ENCODE data around the gene WASL. TPM values are rescaled to one million over a fixed set of nuclear protein-coding genes. Genes with fewer than 3 reads are reported as not detected.

The WASL gene
- total RNA-seq, 2 donors from 2014 or later = 35.1 to 36.7 TPM

DNA sequence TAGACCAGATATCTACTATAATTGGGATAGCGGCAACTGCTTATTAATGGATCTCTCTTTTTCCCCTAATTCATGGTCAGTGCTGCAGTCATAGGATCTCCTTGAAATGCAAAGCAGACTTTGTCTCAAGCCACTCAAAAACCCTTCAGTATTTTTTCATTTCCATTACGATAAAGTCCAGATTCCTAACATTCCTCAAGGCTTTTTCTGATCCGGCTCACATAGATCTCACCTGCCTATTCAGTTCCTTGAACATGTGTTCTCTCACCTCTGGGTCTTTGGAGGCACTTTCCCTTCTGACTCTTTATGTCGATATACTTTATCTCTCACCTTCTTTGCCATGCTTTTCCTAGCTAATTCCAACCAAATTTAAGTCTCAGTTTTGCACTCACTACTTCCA lies 25.7 kb upstream of the WASL start:
- TF ChIP-seq, protein P1, sequence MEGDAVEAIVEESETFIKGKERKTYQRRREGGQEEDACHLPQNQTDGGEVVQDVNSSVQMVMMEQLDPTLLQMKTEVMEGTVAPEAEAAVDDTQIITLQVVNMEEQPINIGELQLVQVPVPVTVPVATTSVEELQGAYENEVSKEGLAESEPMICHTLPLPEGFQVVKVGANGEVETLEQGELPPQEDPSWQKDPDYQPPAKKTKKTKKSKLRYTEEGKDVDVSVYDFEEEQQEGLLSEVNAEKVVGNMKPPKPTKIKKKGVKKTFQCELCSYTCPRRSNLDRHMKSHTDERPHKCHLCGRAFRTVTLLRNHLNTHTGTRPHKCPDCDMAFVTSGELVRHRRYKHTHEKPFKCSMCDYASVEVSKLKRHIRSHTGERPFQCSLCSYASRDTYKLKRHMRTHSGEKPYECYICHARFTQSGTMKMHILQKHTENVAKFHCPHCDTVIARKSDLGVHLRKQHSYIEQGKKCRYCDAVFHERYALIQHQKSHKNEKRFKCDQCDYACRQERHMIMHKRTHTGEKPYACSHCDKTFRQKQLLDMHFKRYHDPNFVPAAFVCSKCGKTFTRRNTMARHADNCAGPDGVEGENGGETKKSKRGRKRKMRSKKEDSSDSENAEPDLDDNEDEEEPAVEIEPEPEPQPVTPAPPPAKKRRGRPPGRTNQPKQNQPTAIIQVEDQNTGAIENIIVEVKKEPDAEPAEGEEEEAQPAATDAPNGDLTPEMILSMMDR (conservative IDR thresholded peaks at IDR 0.05) = no peak
- Histone ChIP-seq H3K9me3 (ENCODE audit: control insufficient read depth, low read length) (no peaks in the 10 kb centered on the region), H3K27ac (ENCODE audit: low read depth, low read length) (no peak overlapping the region), H3K36me3 (ENCODE audit: control insufficient read depth, insufficient read depth, low read length) (no peaks in the 10 kb centered on the region), H3K4me1 (ENCODE audit: control insufficient read depth, insufficient read depth, low read length) (peaks cover 9% of the 10 kb centered on the region), H3K9ac (ENCODE audit: extremely low read depth, low read length, poor library complexity, severe bottlenecking) (no peak overlapping the region), H3K27me3 (ENCODE audit: control insufficient read depth, insufficient read depth, low read length, poor library complexity, severe bottlenecking) (no peaks in the 10 kb centered on the region), H3K4me3 (ENCODE audit: low read length) (no peak overlapping the region)
- no peak for DNase-seq
- H3K9me3 Mint-ChIP-seq = no peaks in the 10 kb centered on the region
- no peaks in the 10 kb centered on the region for H3K36me3 Mint-ChIP-seq (ENCODE audit: low read depth)
- no peak overlapping the region for H3K4me3 Mint-ChIP-seq
- WGBS, 2 experiments (ENCODE audit: insufficient coverage in 1 of 2, insufficient read length in 1 of 2) = 93 to 96% methylated on average over 4 of the region's 4 CpGs
- peaks cover 25% of the 10 kb centered on the region for H3K4me1 Mint-ChIP-seq
- no peak overlapping the region for H3K27ac Mint-ChIP-seq
- no peaks in the 10 kb centered on the region for H3K27me3 Mint-ChIP-seq (ENCODE audit: insufficient read depth)

DNA sequence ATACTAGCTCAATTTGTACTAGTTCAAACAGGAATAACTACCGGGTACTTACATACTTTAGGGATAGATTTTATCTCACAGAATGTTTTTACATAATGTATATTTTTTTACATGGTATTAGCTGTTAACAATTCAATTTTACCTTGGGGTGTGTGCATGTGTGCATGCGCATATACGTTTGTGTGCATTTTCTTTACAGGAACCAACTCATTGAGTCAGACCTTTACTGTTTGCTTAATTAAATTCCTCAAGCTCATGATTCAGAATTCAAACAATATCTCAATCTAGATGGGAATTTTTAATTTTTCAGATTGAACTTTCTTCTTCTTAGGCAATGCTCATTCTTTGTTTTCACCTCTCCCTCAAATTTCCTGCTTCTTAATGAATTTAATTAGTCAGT lies 24.7 kb upstream of the WASL start:
- Mint-ChIP-seq H3K27ac (no peak overlapping the region), H3K27me3 (ENCODE audit: insufficient read depth) (no peaks in the 10 kb centered on the region)
- H3K4me3 ChIP-seq (ENCODE audit: low read length) = no peak overlapping the region

DNA sequence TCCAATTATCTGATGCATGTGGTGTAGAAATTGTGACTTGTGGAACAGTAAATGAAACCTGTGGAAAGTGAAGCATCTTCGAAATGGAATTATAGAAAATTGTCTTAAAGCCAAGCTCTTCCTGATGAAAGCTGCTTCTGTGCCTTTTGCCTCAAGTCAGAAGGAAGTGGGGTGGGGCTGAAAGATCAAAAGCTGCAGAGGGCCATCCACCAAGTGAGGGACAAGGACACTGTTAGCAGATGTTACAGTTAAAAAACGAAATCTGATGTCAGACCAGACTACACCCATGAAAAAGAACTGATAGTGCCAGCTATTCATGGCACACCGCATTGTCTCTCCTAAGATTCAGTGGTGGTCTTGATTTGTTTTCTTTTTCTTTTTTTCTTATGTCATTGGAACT lies 23.8 kb upstream of the WASL start:
- Histone ChIP-seq H3K9me3 (ENCODE audit: control insufficient read depth, low read length) (no peaks in the 10 kb centered on the region), H3K4me3 (ENCODE audit: low read length) (no peak overlapping the region), H3K27me3 (ENCODE audit: control insufficient read depth, insufficient read depth, low read length, poor library complexity, severe bottlenecking) (no peaks in the 10 kb centered on the region), H3K4me1 (ENCODE audit: control insufficient read depth, insufficient read depth, low read length) (peaks cover 3% of the 10 kb centered on the region), H3K27ac (ENCODE audit: low read depth, low read length) (no peak overlapping the region), H3K36me3 (ENCODE audit: control insufficient read depth, insufficient read depth, low read length) (no peaks in the 10 kb centered on the region), H3K9ac (ENCODE audit: extremely low read depth, low read length, poor library complexity, severe bottlenecking) (no peak overlapping the region)
- Mint-ChIP-seq H3K27me3 (ENCODE audit: insufficient read depth) (no peaks in the 10 kb centered on the region), H3K36me3 (ENCODE audit: low read depth) (no peaks in the 10 kb centered on the region), H3K4me1 (peaks cover 25% of the 10 kb centered on the region), H3K9me3 (no peaks in the 10 kb centered on the region), H3K4me3 (no peak overlapping the region), H3K27ac (no peak overlapping the region)
- 81 to 83% methylated on average over 2 to 3 of the region's 3 CpGs for WGBS, 2 experiments (ENCODE audit: insufficient coverage in 1 of 2, insufficient read length in 1 of 2)
- DNase-seq = no peak
- TF ChIP-seq, protein P1 (conservative IDR thresholded peaks at IDR 0.05) = no peak

More for the DNA sequence above, 24.7 kb upstream of the WASL start:
- Histone ChIP-seq H3K9me3 (ENCODE audit: control insufficient read depth, low read length) (no peaks in the 10 kb centered on the region), H3K9ac (ENCODE audit: extremely low read depth, low read length, poor library complexity, severe bottlenecking) (no peak overlapping the region), H3K27ac (ENCODE audit: low read depth, low read length) (no peak overlapping the region), H3K4me1 (ENCODE audit: control insufficient read depth, insufficient read depth, low read length) (peaks cover 3% of the 10 kb centered on the region), H3K36me3 (ENCODE audit: control insufficient read depth, insufficient read depth, low read length) (no peaks in the 10 kb centered on the region), H3K27me3 (ENCODE audit: control insufficient read depth, insufficient read depth, low read length, poor library complexity, severe bottlenecking) (no peaks in the 10 kb centered on the region)
- WGBS, 2 experiments (ENCODE audit: insufficient coverage in 1 of 2, insufficient read length in 1 of 2) = 100% methylated on average over 2 of the region's 3 CpGs
- H3K4me1 Mint-ChIP-seq = peaks cover 25% of the 10 kb centered on the region
- no peak for DNase-seq
- no peaks in the 10 kb centered on the region for H3K36me3 Mint-ChIP-seq (ENCODE audit: low read depth)
- no peak overlapping the region for H3K4me3 Mint-ChIP-seq
- H3K9me3 Mint-ChIP-seq = no peaks in the 10 kb centered on the region
- TF ChIP-seq, protein P1 (conservative IDR thresholded peaks at IDR 0.05) = no peak
